ENCODE data around the gene C4orf51. TPM values are rescaled to one million over a fixed set of nuclear protein-coding genes. Genes with fewer than 3 reads are reported as not detected.

Gene C4orf51
- total and polyA plus RNA-seq, 4 donors = not detected

DNA sequence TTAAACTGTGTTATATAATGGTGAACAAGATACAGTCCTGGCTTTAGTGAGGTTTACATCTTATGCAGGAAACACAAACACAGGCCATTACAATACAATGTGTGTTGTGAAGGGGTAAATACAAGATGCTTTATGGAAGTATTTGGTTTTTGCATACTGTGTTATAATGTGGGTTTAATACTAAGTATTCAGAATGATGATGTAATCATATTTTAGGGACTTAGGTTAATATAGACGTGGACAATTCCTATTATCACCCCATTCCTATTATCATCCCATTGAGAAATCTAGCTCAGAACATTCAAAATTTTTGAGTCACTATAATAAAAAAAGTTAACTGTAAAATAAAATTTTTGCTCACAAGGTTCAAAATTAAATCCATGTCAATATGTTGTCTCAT lies 36.7 kb upstream of the C4orf51 start:
- no peaks in the 10 kb centered on the region for H3K4me1 ChIP-seq (ENCODE audit: control insufficient read depth in 4 of 4, insufficient read depth in 4 of 4, low read length in 3 of 4)
- peaks cover 3 to 44% (median 18%) of the 10 kb centered on the region in 4 donors for H3K36me3 ChIP-seq (ENCODE audit: control insufficient read depth in 4 of 4, insufficient read depth in 3 of 4, low read depth in 1 of 4, low read length in 3 of 4)
- DNase-seq (ENCODE audit: low spot score) = no peak
- H3K27ac ChIP-seq (ENCODE audit: low read depth in 1 of 2, low read length in 2 of 2) = no peak overlapping the region
- TF ChIP-seq SP1 (IDR thresholded peaks at IDR 0.05) (no peak), JUND (IDR thresholded peaks at IDR 0.05) (no peak), RAD21 (IDR thresholded peaks at IDR 0.05) (no peak), GABPA (IDR thresholded peaks at IDR 0.05 in 1 of 2, conservative IDR thresholded peaks at IDR 0.05 in 1 of 2) (no peak), HNF4G (IDR thresholded peaks at IDR 0.05) (no peak), TAF1 (conservative IDR thresholded peaks at IDR 0.05) (no peak), RXRA (IDR thresholded peaks at IDR 0.05) (no peak), NR2F2 (IDR thresholded peaks at IDR 0.05) (no peak), FOXA1 (IDR thresholded peaks at IDR 0.05) (no peak)
- TF ChIP-seq, protein P1, sequence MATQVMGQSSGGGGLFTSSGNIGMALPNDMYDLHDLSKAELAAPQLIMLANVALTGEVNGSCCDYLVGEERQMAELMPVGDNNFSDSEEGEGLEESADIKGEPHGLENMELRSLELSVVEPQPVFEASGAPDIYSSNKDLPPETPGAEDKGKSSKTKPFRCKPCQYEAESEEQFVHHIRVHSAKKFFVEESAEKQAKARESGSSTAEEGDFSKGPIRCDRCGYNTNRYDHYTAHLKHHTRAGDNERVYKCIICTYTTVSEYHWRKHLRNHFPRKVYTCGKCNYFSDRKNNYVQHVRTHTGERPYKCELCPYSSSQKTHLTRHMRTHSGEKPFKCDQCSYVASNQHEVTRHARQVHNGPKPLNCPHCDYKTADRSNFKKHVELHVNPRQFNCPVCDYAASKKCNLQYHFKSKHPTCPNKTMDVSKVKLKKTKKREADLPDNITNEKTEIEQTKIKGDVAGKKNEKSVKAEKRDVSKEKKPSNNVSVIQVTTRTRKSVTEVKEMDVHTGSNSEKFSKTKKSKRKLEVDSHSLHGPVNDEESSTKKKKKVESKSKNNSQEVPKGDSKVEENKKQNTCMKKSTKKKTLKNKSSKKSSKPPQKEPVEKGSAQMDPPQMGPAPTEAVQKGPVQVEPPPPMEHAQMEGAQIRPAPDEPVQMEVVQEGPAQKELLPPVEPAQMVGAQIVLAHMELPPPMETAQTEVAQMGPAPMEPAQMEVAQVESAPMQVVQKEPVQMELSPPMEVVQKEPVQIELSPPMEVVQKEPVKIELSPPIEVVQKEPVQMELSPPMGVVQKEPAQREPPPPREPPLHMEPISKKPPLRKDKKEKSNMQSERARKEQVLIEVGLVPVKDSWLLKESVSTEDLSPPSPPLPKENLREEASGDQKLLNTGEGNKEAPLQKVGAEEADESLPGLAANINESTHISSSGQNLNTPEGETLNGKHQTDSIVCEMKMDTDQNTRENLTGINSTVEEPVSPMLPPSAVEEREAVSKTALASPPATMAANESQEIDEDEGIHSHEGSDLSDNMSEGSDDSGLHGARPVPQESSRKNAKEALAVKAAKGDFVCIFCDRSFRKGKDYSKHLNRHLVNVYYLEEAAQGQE (IDR thresholded peaks at IDR 0.05) = no peak
- TF ChIP-seq, protein P2, sequence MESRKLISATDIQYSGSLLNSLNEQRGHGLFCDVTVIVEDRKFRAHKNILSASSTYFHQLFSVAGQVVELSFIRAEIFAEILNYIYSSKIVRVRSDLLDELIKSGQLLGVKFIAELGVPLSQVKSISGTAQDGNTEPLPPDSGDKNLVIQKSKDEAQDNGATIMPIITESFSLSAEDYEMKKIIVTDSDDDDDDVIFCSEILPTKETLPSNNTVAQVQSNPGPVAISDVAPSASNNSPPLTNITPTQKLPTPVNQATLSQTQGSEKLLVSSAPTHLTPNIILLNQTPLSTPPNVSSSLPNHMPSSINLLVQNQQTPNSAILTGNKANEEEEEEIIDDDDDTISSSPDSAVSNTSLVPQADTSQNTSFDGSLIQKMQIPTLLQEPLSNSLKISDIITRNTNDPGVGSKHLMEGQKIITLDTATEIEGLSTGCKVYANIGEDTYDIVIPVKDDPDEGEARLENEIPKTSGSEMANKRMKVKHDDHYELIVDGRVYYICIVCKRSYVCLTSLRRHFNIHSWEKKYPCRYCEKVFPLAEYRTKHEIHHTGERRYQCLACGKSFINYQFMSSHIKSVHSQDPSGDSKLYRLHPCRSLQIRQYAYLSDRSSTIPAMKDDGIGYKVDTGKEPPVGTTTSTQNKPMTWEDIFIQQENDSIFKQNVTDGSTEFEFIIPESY (IDR thresholded peaks at IDR 0.05) = no peak
- TF ChIP-seq, protein P3, sequence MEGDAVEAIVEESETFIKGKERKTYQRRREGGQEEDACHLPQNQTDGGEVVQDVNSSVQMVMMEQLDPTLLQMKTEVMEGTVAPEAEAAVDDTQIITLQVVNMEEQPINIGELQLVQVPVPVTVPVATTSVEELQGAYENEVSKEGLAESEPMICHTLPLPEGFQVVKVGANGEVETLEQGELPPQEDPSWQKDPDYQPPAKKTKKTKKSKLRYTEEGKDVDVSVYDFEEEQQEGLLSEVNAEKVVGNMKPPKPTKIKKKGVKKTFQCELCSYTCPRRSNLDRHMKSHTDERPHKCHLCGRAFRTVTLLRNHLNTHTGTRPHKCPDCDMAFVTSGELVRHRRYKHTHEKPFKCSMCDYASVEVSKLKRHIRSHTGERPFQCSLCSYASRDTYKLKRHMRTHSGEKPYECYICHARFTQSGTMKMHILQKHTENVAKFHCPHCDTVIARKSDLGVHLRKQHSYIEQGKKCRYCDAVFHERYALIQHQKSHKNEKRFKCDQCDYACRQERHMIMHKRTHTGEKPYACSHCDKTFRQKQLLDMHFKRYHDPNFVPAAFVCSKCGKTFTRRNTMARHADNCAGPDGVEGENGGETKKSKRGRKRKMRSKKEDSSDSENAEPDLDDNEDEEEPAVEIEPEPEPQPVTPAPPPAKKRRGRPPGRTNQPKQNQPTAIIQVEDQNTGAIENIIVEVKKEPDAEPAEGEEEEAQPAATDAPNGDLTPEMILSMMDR (IDR thresholded peaks at IDR 0.05; ENCODE audit: low read depth, low read length, missing input control) = no peak
- 94% methylated on average over 1 of the region's 1 CpG for WGBS
- no peak overlapping the region for H3K9ac ChIP-seq (ENCODE audit: low read depth in 1 of 2, low read length in 2 of 2)
- H3K27me3 ChIP-seq (ENCODE audit: control insufficient read depth in 4 of 4, insufficient read depth in 4 of 4, low read length in 3 of 4) = no peaks in the 10 kb centered on the region
- no peaks in the 10 kb centered on the region for H3K9me3 ChIP-seq (ENCODE audit: control insufficient read depth in 4 of 4, low read length in 3 of 4)
- H3K4me3 ChIP-seq (ENCODE audit: low read depth in 1 of 3, low read length in 3 of 3) = no peak overlapping the region

DNA sequence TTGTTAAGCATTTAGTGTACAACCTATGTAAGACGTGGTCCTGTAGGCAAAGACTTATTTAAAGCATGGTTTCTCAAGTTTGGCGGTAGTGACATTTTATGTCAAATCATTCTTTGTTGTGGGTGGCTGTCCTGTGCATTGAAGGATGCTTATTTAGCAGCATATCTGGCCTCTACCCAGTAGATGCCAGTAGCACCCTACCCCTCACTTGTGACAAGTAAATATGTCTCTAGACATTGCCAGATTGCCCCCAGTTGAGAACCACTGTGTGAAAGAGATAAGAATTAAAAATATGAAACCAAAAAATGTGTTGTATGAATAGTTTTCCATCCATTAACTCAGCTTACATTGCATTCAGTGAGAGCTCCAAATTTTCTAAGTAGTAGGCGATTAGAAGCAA lies 35.2 kb upstream of the C4orf51 start:
- no peak overlapping the region for H3K27ac ChIP-seq (ENCODE audit: low read depth in 1 of 2, low read length in 2 of 2)
- 93% methylated on average over 3 of the region's 3 CpGs for WGBS

More for the DNA sequence above, 35.2 kb upstream of the C4orf51 start:
- Histone ChIP-seq H3K9me3 (ENCODE audit: control insufficient read depth in 4 of 4, low read length in 3 of 4) (no peaks in the 10 kb centered on the region), H3K27me3 (ENCODE audit: control insufficient read depth in 4 of 4, insufficient read depth in 4 of 4, low read length in 3 of 4) (no peaks in the 10 kb centered on the region), H3K4me3 (ENCODE audit: low read depth in 1 of 3, low read length in 3 of 3) (no peak overlapping the region), H3K36me3 (ENCODE audit: control insufficient read depth in 4 of 4, insufficient read depth in 3 of 4, low read depth in 1 of 4, low read length in 3 of 4) (peaks cover 0 to 37% (median 20%) of the 10 kb centered on the region in 4 donors), H3K4me1 (ENCODE audit: control insufficient read depth in 4 of 4, insufficient read depth in 4 of 4, low read length in 3 of 4) (no peaks in the 10 kb centered on the region), H3K9ac (ENCODE audit: low read depth in 1 of 2, low read length in 2 of 2) (no peak overlapping the region)
- no peak for TF ChIP-seq FOXA2 (IDR thresholded peaks at IDR 0.05)
- TF ChIP-seq TAF1 (conservative IDR thresholded peaks at IDR 0.05) = no peak
- no peak for TF ChIP-seq GABPA (IDR thresholded peaks at IDR 0.05 in 1 of 2, conservative IDR thresholded peaks at IDR 0.05 in 1 of 2)
- no peak for TF ChIP-seq RXRA (IDR thresholded peaks at IDR 0.05)
- TF ChIP-seq EGR1 (IDR thresholded peaks at IDR 0.05; ENCODE audit: low read depth in 2 of 2) = no peak
- TF ChIP-seq SP1 (IDR thresholded peaks at IDR 0.05) = no peak
- TF ChIP-seq HNF4A (conservative IDR thresholded peaks at IDR 0.05) = no peak
- TF ChIP-seq, protein P2 (IDR thresholded peaks at IDR 0.05) = no peak
- TF ChIP-seq, protein P4, sequence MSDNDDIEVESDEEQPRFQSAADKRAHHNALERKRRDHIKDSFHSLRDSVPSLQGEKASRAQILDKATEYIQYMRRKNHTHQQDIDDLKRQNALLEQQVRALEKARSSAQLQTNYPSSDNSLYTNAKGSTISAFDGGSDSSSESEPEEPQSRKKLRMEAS (IDR thresholded peaks at IDR 0.05) = no peak
- no peak for DNase-seq (ENCODE audit: low spot score)

Measured in liver (tissue), 9 donors.